DMS79 (cell line): Measurements from ENCODE around the gene FLNA.
A peak's percentile ranks its signal among the peaks of the same experiment; 100 is the strongest.

ENCODE experiments used
- DNase-seq: peaks from one replicate; lab custom pipeline; 2025; lab: John Stamatoyannopoulos, UW

FLNA gene

DNA sequence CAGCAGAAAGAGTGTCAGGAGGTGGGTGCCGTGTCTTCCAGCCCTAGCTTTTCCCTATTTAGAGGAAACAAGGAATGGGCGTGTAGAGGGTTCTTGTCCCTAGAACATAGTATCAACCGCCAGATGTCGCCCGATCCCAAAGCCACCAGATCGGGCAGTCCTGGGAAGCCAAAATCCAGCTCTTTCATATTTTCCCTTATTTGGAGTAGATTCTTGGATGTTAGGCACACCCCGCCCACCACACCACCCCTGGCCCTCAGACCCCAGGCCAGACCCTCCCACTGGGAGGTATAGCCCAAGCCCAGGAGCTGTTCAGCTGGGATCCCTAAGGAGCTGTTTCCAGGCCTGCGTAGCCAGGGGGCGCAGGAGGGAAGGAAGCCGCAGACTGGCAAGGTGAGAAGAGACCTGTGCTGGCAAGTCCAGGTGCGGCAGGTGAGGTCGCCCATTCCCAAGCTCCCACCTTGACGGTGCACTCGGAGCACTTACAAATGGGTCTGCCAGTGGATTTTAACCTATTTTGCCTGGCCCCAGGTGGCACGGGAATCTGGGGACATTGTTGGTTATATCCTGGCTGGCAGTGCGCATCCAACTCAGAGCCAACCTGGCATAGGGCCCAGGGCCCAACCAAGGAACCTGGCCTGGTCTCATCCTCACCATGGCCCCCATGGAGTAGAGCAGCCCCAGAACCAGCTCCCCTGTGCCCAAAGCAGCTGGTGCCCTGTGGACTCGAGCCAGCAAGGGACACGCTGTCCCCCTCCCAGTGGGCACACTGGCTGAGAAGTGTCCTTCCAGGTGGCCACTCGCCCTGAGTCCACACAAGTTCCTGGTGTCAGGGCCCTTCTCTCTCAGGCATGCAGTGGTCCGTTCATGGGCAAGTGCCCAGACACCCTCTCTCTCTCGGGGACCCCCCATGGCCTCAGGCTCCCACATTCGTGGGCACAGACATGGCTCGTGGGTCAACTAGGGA lies 811 bp downstream of the FLNA start:
- peak; percentile 60 for DNase-seq

DNA sequence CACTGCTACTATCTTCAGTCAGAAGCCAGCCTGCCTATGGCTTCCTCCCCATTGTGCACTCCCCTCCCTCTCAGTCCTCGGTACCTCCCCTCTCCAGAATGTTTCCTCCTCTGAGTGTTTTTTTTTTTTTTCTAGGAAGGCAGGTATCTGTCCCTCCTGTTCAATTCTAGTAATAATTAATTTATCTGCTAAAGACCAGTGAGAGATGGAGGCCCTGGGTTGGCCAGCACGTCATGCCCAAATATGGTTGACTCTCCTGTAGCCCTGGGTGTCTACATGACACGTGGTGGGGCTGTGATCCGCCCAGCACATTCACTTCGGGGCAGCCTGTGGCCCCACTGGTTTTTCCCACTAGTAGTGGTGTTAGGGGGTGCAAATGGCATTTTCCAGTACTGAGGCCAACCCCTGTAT lies 1.8 kb downstream of the FLNA start:
- DNase-seq: no peak

DNA sequence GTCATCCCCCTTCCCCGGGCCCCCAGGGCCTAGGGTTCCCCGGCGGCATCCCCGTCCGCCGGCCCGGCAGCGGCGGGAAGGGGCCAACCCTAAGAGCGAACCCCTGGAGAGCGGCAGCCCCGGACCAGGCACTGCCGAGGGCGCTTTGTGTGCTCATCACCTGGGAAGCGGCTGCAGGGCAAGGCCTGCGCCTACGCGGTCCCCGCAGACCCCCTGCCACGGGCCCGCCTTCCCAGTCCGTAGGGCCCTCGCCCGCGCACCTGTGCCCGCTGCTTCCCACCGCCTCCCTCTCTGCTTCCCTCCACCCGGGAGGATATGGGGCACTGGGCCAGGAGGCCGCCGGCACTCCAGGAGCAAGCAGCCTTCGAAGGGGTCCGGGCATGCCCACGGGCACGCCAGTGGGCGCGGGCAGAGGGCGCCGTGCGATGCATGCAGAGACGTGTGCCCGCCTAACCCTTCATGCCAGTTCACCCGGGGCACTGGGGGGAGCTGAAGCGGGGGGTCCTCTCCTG lies 2.6 kb downstream of the FLNA start:
- no peak for DNase-seq

DNA sequence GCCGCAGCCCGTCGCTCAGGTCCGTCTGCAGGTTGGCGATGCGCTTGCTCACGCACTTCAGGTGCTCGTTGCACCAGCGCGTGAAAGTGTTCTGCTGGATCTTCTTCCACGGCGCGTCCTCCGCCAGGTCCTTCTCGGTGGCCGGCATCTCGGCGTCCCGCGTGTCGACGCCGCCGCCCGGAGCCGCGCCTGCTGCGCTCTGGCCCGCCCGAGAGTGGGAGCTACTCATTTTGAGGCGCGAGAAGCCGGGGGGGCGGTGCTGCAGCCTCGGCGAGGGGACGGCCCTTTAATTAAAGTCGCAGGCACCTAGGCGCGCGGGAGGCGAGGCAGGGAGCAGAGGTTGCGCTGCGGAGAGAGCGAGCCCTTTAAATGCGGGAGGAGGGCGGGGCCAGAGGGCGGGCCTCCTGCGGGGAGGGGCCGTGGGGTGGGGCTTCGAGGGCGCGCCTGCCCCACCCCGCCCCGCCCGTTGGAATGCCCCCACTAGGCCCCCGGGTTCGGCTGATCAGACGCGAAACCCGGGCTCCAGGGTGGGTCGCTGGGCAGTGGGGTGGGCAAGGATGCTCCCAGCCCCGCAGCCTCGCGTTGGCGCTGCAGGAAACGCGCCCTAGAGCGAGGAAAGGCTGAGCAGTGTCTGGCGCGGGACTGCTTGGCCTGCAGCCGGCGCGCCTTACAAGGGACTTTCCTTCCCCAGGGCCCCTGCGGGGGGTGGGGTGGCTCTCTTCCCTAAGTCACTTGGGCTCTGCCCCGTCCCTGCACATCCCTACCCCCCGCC lies 3.2 kb downstream of the FLNA start:
- DNase-seq: peak; percentile 48

DNA sequence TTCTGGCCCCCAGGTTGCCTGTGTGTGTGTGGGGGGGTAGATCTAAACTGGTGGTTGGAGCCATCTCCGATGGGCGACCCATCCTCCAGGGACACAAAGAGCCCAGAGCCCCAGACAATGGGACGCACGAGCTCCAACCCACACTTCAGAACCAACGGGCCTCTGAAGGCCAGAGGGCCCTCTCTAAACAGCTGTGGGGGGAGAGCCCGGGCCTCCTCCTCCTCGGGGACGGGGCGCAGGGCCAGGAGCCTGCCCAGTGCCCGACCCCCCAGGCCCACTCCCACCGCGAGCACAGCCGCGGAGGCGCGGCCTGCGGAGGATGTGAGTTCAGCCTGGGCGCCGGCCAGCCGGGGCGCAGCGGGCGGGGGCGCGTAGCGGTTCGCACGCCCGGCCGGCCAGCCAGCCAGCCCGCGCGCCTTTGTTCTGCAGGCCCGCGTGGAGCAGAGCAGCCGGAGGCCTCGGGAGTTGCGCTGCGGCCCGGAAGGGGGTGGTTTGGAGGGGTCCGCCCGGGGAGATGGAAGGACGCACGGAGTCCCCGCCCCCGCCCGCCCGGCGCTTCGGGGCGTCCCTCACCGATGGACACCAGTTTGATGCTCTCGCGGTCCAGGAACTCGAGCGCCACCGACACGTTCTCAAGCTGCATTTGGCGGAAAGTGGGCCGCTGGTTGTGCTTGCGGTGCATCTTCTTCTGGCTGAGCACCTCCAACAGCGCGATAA lies 4.0 kb downstream of the FLNA start:
- no peak for DNase-seq

DNA sequence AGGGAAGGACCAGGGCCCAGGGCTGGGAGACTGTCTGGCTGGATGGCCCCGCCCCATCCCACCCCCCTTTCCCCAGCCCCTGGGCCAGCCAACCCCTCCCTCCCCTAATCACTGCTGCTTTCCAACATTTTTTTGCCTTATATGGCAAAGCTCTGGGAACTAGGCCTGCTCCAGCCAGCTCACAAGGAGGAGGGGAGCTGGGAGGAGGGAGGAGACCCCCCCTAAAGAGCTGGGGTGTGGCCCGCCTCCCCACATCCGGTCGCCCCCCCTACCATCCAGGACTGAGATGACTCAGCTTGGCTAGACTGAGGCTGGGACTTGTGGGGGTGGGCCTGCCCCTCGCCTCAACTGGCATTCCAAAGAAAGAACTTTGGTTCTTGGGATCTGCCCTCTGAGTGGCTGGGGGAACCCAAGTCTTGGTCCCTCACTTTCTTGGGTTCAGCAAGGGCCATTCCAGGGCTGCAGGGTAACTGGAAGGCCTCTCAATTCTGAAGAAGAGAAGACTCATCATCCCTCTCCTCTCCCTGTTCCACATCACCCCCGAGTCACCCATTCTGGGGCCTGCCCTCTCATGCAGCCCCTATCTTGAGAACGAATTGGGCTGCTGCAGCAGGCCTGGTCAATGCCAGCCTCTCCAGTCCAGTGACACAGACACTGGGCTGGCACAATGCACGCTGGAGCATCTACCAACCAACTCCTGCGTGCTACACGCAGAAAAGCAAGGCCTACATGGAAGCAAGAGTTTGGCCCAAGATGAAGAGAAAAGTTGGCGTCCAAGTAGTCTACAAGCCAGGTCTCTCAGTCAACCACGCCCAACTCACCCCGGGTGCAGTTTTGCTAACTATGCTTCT lies 4.8 kb downstream of the FLNA start:
- peak; percentile 17 for DNase-seq

DNA sequence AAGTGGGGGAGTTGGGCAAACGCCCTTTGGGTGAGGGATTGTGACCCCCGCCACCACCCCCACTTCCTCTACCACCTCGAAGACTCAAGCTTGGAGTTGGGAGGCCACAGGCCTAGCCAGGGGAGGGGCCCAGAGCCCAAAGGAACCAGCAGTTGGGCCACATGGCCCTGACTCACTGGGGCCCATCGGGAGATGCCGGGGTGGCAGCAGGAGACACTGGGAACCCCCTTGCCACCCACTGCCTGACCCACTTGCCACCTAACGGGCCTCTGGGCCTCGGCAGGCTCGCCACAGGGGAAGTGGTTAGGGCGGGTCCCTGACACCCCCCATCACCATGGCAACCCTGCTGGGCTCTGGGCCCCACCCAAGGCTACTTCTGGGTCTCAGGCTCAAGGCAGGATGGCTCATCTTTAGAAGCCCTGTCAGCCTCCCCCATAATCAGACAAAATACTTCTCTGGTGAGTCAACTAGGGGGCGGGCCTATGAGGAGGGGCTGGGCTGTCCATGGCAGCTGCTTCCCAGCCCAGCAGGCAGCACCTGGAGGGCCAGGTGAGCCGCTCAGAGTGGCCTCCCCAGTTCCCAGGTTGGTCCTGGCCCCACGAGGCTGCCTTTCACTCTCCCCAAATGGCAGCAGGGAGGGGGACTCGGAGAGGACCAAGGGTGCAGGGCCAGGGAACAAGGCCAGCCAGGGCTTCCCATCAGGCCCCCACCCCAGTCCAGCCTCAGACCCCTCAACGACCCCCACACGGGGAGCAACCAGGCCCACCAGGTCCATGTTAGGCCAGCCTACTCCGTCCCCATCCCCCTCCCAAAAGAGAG lies 5.6 kb downstream of the FLNA start:
- DNase-seq: peak; percentile 16

DNA sequence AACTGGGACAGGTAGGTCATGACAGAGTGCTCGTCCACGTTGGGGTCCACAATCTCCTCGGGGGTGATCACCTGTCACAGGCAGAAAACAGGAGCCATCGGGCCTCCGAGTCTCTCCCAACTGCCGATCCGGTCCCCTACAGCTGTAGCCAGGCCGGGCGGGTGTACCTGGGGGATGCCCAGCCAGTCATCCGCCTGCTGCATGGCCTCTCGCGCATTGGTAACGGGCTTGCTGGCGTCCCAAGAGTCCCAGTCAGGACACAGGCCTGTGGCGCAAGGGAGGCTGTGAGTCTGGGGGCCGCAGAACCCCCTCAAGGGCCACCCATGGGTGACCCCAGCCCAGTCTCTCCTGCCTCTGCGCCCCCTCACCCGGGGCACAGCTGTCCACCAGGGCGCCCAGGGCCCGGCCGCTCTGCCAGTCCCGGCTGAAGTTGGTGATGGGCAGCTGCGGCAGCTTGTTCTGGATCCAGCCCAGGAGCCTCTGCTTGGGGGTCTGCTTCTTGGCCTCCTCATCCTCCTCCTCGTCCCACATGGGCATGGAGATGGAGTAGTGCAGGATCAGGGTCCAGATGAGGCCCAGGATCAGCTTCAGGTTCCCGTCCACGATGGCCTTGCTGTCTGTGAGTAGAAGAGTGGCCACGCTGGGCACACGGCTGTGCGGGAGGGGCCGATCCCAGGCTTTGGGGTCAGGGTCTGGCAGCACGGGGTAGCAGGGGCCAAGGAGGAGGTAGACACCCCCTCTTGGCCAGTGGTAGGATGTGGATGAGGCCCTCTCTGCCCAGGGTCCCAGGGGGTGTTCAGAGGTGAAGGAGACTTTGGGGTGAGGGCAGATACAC lies 6.7 kb downstream of the FLNA start:
- no peak for DNase-seq

DNA sequence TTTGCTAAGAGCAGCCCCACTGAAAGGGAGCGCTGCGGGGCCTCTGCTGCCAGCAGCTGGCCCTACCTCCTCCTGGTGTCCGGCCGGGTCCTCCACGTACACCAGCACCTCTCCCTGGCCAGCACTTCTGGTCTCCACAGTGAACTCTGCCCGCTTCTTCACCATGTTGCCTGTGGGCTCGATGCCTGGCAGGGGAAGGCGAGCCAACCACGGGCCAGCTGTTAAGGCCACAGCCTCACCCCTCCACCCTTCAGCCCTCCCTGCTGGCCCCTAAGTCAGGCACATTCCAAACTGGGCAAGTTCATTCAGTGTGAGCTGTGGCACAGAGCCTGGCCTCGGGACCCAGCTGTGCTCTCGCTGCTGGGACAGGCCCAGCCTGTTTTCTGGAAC lies 7.8 kb downstream of the FLNA start:
- no peak for DNase-seq

DNA sequence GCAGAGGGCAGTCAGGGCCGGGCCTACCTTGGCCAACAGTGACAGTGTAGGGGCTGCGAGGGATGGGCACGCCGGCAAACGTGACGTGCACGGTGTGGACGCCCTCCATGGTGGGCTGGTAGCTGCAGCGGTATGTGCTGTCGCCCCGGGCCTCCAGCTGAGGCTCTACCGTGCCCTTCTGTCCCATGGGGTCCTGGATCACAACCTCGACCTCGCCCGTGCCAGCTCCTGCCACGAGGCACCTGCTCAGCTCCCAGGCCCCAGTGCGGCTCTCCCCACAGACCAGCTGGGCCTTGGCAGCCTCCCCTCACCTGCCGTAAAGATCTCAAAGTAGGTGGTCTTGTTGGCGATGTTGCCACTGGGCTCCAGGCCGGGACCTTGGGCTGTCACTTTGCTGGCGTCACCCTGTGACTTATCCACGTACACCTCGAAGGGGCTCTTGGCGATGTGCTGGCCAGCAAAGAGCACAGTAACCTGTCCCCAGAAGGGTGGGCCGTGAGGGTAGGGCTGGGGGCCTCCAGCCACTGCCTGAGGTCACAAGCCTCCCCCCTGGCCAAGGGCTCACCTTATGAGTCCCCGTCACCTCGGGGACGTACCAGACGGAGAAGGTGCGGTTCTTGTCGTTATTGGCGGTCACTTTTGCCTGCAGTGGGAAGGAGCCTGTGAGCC lies 8.3 kb downstream of the FLNA start:
- no peak for DNase-seq

DNA sequence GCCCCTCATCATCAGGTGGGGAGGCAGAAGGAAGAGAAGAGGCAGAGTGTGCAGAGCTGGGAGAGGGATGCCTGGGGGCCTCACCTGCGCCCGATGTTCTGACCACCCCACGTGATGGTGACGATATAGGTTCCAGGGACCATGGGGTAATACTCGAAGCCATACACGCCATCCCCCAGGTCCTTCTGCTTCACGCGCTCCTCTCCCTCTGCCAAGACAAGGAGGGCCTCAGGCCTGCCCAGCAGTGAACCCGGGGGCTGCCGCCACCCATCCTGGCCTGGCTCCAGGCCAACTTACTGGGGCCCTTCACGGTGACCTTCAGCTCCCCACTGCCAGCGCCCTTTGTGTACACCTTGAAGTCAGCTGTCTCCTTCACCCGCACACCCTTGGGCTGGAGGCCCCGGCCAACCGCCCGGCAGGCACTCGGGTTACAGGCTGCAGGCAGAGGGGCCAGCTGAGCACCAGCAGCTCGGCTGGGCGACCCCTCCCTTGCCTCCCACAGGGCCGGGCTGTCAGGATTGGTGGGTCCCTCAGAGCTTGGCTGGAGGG lies 9.3 kb downstream of the FLNA start:
- no peak for DNase-seq

DNA sequence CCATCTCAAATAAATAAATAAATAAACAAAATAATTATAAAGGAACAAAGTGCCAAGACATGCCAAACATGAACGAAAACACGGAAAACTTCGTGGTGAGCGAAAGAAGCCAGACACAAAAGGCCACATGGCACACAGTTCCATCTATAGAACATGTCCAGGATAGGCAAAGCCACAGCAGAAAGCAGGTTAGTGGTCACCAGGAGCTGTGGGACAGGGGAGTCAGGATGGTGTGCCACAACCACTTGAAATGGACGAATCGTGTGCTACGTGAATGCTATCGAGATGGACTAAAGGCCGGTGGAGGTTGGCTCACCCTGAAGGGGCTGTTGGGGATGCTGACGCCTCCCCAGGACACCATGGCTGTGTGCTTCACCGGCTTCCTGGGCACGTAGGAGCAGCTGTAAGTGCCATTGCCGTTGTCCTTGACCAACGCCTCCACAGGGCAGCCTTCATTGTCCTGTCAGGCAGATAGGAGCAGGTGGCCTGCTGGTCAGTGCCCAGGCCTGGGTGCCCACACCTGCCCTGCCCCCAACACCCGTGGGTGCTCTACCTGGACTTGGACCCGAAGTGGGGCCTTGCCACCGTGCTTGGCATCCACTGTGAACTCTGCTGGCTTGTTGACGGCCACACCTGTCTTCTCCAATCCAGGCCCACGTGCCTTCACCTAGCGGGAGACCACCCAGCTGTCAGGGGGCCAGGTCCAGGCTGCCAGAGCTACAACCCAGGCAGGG lies 10.6 kb downstream of the FLNA start:
- no peak for DNase-seq

DNA sequence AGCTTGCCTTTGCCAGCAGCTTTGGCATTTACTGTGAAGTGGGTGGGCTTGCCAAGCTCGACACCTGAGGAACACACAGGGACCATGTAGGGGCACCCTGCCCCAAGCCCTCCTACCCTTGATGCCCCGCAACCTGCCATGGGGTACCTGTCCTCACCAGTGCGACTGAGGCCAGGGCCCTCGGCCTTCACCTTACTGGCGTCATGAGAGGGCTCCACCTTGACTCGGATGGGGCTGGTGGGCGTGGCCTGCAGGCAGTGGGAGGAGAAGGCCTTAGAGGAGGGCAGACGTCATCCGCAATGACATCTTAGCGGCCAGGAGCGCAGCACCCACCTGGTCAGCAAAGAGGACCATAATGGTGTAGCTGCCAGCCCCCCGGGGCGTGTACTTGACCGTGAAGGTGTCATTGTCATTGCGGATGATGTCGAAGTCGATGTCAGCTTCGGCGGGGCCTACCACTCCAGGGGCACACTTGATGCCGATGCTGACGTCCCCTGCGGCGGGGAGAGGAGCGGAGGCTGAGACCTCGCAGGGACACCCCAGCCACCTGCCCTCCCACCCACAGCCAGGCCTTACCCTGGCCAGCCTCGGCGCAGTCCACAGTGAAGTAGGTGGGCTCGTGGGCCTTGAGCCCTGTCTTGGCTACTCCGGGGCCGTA lies 12.2 kb downstream of the FLNA start:
- DNase-seq: no peak

DNA sequence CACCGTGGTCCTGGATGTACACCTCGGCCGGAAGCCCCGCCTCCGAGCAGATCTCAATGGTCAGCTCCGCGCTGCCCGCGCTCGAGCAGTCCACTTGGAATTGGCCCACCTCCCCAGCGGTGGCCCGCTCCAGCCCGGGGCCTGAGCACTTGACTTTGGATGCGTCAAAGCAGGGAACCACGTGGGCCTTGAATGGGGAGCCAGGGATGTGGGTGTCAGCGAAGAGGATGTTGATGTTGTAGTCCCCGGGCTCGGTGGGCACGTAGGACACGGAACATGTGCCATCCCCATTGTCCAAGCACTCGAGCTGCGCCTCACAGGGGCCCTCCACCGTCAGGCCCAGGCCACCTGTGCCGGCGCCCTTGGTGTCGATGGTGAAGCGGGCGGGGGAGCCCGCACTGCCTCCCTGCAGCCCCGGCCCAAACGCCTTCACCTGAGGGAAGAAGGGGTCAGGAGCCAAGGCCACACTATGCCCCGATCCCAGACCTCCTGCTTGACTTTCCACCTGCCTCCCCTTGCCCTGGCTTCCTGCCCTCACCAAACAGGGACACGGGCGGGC lies 14.2 kb downstream of the FLNA start:
- DNase-seq: no peak

DNA sequence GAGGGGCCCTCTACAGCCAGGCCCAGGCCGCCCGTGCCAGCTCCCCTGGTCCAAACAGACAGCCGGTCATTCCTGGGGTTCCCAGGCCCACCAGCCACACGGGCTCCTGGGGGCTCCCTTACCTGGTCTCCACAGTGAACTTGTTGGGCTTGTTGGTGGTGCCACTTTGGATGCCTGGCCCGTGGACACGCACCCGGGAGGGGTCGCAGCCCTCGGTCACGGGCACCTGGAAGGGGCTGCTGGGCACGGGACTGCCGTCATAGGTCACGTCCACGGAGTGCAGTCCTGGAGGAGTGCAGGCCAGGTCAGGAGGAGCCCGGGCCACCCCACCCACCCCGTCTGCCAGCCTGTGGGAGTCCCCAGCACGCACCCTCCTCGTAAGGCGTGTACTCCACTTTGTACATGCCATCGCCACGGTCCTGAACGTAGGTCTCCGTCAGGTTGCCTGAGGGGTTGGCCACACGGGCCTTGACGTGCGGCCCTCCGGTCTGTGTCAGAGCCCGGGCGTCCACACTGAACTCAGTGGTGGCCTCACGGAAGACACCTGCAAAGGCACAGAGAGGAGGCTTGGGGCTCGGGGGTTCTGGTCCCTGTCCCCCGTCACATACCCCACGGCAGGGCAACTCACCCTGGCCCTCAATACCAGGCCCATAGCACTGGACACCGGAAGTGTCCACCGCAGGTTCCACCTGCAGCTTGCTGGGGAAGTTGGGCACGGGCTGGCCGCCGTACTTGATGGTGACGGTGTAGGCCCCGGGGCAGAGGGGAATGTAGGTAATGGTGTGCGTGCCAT lies 14.9 kb downstream of the FLNA start:
- DNase-seq: no peak

DNA sequence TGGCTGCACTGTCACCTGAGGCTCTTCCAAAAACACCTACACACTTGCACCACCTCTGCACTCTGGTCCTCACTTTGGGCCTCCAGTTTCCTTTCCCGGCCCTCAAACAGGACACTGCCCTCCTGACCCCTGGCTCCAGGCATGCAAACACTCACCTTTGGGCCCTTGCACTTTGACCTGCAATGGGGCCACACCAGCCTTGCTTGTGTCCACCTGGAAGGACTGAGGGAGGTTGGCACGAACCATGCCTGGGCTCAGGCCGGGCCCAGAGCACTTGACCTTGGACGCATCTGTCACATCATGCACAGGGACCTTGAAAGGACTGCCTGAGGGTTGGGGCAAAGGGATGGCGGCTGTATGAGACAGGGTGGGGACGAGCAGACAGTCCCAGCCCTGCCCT lies 15.6 kb downstream of the FLNA start:
- DNase-seq: no peak
